ENCODE results near the gene RPGR. TPM values are rescaled to one million over a fixed set of nuclear protein-coding genes. Genes with fewer than 3 reads are reported as not detected.

The RPGR gene
- total RNA-seq, 1 experiment from 2014 or later, result 15.6 TPM

DNA sequence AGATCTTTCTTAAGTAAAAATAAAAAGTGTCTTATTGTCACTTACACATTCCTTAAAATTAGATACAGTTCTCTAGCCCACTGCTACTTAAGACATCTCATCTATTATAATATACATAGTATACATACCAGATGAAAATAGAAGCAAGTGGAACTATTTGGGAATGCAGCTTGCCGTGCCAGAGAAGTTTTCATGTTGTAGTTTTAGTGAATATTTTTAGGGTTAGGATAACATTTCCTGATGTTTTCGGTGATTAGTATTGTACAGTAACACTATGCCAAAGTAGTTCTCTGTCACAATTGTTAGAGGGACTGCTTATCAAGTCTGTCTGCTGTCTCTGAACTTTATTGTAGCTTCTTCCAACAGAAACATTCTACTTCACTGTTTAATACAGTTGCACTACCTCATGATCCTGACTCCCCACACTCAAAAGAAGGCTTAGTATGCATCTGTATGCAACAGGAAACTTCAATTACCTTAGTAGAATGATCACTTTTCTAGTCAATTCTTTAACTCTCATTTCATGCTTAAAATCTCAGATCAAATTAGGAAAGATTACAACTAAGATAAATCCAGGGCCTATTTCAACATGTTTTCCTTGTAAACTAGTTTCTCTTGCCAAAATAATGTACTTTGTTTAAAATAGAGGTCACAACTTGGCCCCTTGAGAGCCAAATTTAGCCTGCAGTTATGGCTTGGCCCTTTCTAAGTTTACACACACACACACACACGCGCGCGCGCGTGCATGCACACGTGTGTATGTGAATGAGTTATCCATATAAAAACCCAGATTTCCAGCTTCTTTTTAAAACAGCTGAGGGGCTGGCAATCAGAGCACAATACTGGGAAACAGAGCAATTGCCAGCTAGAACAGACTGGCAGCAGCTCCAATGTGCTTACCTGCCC, 64.3 kb downstream of the RPGR start:
- DNase-seq (ENCODE audit: low read depth), result no peak

DNA sequence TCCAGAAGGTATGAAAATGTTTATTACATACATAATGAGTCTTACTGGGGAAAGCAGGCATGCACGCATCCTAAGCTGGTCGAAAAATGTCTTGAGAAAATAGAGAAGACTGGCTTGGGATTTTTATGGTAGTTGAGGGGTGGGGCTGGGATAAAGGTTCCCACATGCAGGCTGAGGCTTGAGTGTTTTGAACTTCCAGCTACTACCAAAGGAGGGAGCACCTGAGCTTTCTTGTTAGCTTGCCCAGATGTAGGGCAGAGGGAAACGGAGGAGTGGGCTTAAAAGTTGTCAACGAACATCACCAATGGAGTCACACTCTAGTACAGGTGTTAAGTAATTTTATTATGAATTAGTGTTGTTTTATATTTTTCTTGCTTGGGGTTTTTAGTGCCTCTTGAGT, 67.1 kb downstream of the RPGR start:
- DNase-seq (ENCODE audit: low read depth), result peak; percentile 34

DNA sequence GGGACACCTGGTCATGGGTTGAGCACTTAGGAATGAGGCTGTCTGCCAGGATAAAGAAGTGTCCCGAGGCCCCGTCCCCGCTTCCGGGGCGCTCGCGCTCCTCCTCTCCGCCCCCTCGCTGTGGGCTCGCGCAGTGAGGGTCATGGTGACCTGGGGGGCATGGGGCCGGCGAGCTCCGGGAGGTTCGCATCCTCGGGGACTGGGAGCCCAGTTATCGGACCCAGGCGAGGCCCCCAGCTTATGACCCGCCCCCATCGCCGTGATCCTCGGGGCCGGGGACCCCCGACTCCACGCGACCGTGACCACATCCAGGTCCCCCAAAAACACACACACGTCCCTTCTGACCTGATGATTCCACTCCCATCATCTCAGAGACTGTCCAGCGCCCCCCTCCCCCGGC, 71.3 kb downstream of the RPGR start:
- DNase-seq (ENCODE audit: low read depth), result no peak

DNA sequence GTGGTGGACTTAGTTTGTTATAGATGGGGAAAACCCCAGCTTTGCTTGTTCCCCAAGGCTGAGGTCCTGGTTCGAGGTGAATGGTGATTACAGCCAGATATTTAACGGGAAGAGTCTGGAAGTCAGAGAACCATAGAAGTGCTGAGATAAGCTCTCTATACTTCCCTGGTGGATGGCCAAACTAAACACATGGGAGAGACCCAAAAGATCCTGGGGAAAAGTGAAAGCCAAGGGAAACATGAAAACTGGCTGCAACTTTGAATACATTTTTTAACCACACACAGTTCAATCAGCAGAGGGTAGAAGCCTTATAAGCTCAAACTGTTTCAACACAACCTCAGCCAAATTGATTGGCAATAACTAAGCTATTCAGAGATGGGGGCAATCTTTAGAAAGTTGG, 77.3 kb downstream of the RPGR start:
- DNase-seq (ENCODE audit: low read depth), result peak; percentile 13

DNA sequence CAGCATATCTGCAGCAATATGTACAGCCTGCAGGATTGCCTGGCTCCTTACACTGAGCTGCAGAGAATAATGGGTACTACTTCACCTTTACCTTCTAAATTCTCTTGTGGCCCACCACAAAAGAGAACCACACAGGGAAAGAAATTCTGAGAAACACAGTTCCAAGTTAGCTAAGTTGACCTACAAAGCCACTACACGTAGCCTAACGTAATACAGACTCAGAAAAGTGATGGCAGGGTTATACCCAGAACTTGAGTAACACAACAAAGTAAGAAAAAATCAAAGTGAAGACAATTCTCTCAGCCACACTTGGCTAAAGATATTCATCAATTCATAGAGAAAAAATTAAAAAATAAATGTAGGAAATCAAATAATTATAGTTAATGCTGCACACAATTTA, 80.3 kb downstream of the RPGR start:
- DNase-seq (ENCODE audit: low read depth), result no peak

DNA sequence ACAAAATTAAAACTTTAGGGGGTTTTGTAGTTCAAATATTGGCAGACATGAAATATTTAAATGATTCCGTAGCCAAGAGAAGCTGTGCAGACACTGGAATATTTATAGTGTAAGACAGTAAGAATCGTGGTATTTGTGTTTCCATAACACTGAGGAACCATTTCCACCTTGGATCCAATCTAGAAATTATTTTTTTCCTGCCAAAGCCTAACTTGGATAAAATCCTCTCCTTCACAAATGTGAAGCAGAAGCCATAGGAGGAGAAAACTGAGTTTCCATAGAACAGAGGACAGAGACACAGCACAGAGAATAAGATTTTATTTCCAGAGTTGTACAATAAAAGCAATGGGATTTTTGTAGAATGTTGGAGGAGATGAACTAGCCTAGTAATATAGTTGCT, 86.8 kb downstream of the RPGR start:
- no peak for DNase-seq (ENCODE audit: low read depth)

DNA sequence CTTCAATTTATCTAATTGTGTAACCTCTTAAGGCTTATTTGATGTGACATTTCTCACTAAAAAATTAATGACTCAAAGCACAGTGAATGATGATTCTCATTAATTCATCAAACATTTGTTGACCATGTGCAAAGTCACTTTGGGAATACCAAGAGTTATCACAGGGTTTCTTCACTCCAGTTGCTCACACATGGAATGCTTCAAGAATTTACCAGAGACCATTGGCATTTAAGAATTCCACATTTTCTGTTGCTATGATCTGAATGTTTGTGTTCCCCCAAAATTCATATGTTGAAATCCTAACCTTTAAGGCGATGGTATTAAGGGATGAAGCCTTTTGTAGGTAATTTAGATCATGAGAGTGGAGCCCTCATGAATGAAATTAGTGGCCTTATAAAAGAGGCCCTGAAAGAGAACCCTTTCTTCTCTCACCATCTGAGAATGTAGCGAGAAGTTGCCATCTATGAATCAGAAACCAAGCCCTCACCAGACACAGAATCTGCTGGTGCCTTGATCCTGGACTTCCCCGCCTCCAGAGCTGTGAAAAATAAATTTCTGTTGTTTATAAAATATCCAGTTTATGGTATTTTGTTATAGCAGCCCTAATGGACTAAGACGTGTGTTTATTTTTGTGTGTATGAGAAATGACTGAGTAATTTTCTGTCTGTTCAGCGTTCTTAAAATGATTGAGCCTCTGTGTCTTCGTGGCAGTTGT, 90.3 kb downstream of the RPGR start:
- DNase-seq (ENCODE audit: low read depth), result no peak

DNA sequence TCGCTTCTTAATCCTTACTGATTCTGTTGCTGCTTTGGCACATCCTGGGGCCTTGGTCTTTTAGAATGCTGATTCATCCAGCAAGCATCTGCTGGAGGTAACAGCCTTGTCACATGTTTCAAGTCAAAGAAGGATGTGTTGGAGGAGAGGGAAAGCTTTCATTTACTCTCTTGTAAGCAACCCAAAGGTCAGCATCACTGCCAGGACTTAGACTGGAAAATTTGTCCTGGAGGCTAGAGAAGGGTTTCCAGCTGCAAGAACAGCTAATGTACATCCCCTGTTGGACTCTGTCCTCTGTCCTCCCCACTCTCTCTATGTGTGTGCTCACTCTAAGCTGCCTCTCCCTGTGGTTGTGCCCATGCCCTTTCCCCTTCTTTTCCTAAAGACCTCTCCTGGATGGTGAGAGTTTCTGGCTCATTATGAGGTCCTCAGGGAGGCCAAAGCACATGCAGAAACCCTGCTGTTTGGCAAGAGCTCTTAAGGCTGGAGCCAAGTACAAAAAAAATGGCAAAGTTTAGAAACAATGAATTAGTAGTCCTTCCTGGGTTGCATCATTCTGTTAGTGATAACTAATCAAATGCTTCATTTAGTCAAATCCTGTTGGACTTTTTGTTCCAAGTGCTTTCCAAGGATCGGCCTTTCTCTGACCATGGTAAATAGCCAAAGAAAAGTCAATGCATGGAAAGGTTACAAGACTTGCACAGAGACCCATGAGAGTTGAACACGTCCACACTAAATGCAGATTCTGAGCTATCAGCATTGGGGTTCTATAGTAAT, 93.2 kb downstream of the RPGR start:
- peak; percentile 58 for DNase-seq (ENCODE audit: low read depth)

DNA sequence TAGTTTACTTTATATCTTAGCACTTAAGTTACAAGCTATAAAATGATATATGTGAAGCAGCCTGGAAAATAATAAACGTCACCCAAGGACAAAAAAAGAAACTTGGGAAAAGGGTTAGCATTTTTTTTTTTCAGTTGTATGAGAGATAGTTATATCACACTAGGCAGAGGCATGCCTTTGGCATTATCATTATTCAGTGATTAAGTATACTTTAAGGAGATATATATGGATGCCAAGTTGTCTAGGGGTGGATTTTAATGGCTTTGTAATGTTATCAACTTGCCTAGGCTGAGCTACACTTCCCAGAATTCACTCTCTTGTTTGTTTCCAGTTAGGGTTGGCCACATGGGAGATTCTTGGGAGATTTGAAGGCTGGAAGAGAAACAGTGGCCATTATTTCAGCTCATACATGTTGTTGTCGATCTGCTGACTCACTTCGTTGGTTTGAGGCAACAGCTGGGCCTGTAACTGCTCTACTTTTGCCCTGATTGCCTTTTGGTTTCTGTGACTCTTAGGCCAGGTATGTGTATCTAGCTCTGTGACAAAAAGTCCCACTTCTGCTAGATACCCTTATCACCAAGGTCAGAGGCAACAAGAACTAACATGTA, 95.1 kb downstream of the RPGR start:
- peak; percentile 38 for DNase-seq (ENCODE audit: low read depth)

DNA sequence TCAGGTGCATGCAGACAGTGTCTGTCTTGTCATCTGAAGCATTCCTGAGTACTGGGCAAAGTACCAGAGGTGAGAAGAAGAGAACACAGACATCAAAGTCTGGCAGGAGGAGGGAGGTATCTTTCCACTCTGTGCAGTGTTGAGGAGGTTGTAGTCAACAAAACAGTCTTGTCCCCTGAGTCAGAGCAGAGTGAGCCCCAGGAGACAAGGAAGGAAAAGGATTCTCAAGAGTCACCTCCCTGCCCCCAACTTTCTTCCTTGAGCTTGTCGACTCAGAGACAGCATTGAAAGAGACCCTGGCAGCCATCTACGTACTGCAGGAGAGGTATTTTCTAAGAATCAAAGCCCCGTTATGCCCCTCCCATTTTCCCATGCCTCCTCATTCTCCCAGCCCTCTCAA, 102.2 kb downstream of the RPGR start:
- DNase-seq (ENCODE audit: low read depth), result peak; percentile 7

DNA sequence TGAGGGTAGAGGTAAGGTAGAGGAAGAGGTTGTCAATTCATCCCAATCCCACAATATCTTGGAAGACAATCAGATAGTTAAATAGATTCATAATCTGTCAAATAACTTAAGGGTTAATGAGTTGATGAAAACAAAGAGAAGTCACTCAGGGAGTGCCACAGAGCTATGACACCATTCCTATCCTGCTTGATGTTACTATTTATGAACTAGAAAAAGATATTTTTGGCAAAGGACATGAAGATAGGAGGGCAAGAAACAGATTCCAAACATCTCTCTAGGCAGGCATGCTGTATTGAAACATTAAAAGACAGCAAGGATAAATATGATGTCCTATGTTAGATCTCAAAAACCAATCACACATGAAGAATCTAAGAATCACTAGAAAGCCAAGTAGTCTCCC, 103.1 kb downstream of the RPGR start:
- DNase-seq (ENCODE audit: low read depth), result no peak

DNA sequence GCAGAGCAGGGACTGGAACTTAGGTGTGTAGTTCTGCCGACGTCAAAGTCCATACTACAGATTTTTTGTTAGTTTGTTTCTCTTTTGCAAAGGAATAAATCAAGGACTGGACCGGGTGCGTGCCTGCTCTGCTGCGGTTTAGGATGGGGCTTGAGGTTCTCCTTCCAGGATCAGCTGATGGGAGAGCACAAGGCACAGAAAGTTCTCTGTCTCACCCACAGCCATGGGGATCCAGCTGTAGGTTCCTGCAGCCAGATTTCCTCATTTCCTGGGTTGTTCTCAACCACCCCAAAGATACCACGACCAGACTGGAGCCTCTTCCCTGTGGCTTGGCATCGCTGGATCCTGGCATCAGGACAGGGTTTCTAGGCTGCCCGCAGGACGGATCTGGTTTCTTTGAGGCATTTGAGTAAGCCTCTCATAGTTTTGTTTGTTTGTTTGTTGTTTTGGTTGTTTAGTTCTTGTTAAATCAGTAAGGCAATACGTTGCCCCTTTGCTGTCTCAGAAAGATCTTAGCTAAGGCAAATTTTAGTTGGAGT, 105.8 kb downstream of the RPGR start:
- no peak for DNase-seq (ENCODE audit: low read depth)

DNA sequence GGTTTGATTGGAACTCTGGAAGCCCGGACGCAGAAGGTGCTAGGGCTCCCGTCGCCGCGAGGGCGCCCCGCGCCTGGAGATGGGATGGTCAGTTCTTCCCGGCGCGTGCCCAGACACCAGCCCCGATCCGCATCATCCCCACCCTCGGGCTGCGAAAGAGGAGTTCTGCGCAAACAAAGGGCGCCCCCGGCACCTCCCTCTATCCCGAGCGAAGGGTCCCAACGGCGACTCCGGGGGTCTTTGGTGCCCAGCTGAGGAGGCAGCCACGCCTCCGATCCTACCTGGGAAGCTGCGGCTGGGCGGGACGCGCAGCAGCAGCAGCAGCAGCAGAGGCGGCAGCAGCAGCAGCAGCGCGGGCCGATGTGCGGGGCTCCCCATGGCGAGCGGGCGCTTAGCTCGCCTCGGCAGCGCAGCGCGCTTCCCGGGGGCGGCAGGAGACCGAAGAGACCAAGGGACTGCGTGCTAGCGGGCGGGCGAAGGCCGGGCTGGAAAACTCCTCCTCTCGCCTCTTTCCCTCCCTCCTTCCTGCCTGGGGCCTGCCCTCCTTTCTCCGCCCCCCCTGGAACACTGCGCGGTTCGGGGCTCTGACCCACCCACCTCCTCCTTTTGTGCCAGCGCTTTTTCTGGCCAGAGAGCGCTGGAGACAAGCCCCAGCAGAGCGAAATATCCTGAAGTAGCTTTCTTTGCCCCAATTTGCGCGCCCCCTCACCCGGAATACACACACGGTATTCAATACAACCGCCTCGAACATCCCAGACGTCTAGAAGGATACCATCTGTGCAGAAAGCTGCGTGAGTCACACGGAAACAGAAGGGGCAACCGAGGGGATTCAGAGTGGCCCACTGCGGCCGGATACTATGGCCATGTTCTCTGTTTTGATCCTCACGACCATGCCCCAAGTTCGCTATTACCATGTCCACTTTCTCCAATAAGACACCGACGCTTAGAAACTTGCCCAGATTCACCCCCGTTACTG, 106.6 kb downstream of the RPGR start, which contains the start of gene SRPX:
TSS of gene SRPX (minus strand) at position 457 of the 976 bp plus-strand sequence. CDS start at position 378, 79 bp downstream.
- peak; percentile 42 for DNase-seq (ENCODE audit: low read depth)

DNA sequence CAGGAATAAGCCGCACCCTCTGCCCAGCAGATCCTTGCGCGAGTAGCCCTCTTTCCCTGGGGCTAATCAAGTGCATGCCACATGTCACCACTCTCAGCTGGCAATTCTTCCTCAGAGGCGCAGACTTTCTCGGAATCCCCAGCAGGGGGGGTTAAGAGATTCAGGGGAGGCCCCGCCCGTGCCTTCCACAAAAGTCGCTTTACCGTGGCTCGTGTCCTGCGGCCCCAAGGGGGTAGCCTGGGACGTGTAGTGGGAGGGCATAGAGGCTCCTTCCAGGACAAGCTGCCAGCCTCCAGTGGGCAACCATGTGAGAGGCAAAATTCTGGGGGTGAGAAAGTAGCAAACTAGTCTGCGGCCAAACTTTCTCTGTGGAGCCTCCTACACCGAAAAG, 107.3 kb downstream of the RPGR start:
- DNase-seq (ENCODE audit: low read depth), result peak; percentile 54

Other genes with a start within 250 kb of the RPGR start
- 18.2 and 28.0 TPM in 2 replicates for gene SRPX, start 106.6 kb downstream of the RPGR start, total RNA-seq (2014; rRNA removed; shearing (Covaris generic))
- gene OTC, start 25.1 kb upstream of the RPGR start, total RNA-seq (2014; rRNA removed; shearing (Covaris generic)), result not detected in 2 replicates
- gene TSPAN7, start 234.0 kb upstream of the RPGR start, total RNA-seq (2014; rRNA removed; shearing (Covaris generic)), result 0.63 TPM in 1 of 2 replicates, not detected in the other